Mucosa of gallbladder (tissue), 1 donor: Measurements from ENCODE around the gene SPTBN4. TPM values are rescaled to one million over a fixed set of nuclear protein-coding genes. Genes with fewer than 3 reads are reported as not detected.

Experiments used
- DNase-seq: peaks from one replicate; pipeline ENCODE4 v3.0.0-alpha.2; 2020; ENCODE audit warnings: low spot score
- total RNA-seq: library from RNA; stranded (reverse); gene quantifications from one replicate; pipeline ENCODE4 v1.2.1, GENCODE V29; 2021
- donor health status: DM: no; HTN: no; CAD: no.

Gene SPTBN4
- total RNA-seq, 1 donor from 2014 or later, result 3.5 TPM

DNA sequence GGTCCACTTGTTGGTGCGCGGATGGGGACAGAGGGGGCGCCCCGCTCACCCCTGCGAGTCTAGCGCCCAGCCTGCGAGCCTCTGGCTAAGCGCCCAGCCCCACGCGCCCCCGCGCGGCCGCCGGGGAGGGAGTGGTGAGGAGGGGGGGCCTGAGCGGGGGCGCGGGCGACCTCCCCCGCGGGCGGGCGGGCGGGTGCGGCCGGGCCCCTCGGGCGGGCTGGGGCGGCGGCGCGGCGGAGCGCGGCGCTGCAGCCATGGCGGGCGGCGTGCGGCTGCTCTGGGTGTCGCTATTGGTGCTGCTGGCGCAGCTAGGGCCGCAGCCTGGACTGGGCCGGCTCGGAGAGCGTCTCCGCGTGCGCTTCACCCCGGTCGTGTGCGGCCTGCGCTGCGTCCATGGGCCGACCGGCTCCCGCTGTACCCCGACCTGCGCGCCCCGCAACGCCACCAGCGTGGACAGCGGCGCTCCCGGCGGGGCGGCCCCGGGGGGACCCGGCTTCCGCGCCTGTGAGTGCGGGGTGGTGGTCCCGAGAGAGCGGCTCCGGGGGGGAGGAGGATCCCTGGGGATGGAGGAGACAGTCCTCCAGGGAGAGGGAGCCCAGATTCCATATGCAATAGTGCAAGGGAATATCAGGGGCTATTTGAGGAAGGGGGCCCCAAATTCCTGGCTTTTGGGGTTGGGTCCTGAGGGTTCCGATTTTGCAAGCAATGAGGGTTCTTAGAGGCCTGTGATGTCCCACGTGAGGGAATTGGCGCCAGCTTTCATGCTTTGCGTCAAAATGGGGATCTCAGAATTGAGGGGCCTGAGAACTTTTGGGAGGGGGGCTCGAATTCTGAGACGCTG lies 134.6 kb downstream of the SPTBN4 start, which contains the start of gene LTBP4:
TSS of gene LTBP4 (plus strand) at position 236 of the 841 bp plus-strand sequence. CDS start at position 255, 19 bp downstream.
- DNase-seq, result no peak

DNA sequence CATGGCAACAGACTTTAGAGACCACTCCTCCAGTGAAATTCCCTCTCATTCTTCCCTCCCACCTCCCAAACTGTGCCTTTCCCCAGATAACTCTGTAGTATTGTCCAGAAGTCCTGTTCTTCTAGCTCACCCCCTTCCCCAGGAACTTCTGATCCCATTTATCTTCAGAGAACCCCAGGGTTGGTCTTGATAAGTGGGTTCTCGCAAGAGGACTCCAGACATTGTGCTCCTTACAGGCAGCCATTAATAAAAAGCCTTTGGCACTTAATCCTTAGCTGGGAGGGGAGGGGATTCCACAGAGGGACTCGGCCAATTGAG lies 136.2 kb downstream of the SPTBN4 start:
- no peak for DNase-seq

DNA sequence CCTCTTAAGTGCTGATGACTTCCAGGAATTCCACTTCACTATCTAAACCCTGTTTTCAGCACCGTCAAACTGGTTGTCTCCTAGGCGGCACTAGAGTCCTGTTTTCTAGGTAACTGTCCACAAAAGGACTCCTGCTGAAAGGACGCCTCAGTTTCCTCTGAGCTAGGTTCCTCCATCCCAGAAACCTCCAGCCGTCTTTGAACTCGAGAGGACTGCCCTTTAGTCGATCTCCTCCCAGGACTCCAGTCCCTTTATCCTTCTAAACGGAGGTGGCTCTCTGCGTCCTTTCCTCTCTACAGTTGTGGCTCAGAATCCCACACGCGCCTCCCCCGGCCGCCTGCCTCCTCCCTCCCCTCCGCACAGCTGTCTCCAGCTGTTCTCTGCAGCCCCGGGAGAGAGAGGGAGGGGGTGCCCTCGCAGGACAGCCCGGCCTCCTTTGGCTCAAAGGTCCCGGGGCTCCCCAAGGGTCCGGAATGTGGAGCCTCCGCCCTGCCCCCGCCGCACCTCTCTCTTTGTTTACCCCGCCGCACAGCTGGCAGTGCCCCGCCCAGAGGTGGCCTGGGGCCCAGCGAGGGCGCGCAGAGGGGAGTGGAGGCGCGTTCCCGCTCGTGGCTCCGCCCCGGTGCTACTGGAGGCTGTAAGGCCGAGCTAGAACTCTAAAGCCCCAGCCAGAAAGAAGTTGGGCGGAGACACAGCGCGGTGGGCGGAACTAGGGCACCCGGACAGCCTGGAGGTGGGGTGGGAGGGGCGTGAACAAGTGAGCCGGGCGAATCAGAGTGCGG lies 136.8 kb downstream of the SPTBN4 start:
- peak; percentile 98 for DNase-seq

DNA sequence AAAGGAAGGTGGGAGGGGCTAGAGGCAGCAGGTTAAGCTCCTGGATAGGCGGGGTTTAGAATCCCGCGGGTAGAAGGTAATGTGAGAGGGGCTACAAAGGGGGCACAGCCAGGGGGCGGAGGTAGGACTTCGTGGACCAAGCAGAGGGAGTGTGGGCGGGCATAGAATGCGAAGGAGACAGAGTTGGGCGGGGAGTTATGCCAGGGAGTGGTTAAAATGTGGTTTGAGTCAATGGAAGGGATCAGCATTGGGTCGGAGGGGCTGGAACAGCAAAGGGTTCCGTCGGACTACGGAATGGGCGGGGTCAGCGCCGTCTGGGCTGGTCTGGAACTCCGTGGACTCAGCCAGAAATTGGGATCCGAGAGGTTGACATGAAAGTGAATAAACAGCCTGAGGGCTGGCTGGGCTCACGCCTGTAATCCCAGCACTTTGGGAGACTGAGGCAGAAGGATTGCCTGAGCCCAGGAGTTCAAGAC lies 137.4 kb downstream of the SPTBN4 start:
- no peak for DNase-seq

DNA sequence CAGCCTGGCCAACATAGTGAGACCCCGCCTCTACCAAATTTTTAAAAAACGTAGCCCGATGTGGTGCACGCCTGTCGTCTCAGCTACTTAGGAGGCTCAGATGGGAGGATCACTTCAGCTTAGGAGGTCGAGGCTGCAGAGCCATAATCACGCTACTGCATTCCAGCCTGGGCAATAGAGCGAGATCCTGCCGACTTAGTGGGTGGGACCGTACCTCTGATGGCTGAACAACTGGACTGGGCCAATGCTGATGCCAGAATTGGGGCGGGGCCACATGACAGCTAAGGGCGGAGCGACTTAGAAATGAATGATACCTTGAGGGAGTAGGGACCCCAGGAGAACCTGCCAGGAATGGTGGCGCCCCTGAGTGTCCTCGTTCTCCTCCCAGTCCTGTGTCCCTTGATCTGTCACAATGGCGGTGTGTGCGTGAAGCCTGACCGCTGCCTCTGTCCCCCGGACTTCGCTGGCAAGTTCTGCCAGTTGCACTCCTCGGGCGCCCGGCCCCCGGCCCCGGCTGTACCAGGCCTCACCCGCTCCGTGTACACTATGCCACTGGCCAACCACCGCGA lies 137.9 kb downstream of the SPTBN4 start:
- DNase-seq, result no peak

DNA sequence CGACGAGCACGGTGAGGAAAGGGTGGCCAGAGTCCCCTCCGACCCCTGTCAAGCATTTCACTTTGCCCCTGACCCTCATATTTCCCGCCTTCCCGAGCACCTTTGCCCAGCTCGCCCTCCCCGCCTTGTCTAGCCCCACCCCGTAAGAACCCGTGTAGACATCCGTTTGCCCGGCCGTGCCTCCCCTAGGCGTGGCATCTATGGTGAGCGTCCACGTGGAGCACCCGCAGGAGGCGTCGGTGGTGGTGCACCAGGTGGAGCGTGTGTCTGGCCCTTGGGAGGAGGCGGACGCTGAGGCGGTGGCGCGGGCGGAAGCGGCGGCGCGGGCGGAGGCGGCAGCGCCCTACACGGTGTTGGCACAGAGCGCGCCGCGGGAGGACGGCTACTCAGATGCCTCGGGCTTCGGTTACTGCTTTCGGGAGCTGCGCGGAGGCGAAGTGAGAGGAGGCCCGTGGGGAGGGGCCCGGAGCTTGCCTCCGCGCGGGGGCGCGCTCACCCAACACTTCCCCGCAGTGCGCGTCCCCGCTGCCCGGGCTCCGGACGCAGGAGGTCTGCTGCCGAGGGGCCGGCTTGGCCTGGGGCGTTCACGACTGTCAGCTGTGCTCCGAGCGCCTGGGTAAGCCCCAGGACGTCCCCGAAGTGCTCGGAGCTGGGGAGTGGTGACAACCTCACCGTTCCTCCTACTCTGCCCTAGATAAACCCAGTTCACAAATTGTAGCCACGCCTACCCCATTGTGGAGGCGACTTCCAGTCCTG lies 138.6 kb downstream of the SPTBN4 start:
- peak; percentile 81 for DNase-seq

DNA sequence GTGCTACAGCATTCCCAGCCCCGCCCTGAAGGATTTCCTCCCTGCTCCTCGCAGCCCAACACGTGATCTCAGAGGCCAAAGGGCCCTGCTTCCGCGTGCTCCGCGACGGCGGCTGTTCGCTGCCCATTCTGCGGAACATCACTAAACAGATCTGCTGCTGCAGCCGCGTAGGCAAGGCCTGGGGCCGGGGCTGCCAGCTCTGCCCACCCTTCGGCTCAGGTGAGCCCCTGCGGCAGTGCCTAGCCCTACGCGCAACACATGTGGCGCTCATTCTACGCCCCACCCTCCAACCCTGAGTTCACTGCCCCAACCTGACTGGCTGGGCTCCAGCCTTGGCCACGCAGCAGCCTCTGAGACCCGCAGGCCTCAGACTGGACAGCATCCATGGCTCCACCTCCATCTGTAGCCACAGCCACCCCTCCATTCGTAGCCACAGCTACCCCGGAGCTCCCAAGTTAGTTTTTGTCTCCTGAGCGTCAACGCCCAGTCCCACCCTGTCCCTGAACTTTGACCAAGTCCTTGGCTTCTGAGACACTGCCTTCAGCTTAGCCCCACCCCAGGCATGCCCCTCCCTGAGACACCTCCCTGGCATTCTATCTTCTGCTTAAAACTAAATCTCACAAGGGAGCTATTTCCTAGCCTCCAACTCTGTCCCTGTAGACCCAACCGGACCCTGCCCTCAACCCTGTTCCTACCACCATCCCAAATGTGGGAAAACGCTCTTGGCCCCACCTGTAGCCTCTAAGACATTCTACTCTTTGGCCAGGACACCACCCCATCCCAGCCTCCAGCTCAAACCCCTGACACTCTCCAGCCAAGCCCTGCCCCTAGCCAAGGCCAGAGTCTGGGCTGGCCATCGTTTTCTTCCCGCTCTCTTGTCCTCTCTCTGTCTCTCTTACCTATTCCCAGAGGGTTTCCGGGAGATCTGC lies 140.8 kb downstream of the SPTBN4 start:
- no peak for DNase-seq

DNA sequence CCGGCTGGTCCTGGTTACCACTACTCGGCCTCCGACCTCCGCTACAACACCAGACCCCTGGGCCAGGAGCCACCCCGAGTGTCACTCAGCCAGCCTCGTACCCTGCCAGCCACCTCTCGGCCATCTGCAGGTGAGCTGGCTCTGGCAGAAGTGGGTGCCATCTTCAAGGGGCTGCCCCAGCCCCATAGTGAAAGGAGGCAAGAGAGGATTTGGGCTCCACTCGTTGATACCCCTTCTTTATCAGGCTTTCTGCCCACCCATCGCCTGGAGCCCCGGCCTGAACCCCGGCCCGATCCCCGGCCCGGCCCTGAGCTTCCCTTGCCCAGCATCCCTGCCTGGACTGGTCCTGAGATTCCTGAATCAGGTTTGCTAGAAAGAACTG lies 141.4 kb downstream of the SPTBN4 start:
- no peak for DNase-seq

DNA sequence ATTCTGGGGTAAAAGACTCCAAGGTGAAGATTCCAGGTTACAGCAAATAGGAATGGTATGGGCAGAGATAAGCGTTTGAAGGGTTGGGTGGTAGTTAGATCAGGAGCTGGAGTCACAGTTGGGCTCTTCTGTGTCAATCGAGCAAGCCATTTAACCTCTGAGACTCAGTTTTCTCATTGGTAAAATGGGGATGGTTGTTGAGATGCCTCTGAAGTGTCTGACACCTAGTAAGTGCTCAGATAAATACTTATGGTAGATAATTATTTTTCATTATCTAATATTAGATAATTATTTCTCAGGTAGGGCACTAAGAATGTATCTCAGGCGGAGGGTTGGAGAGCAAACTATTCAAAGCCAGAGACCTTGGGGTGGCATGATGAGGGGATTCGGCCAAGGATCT lies 142.2 kb downstream of the SPTBN4 start:
- DNase-seq, result no peak

DNA sequence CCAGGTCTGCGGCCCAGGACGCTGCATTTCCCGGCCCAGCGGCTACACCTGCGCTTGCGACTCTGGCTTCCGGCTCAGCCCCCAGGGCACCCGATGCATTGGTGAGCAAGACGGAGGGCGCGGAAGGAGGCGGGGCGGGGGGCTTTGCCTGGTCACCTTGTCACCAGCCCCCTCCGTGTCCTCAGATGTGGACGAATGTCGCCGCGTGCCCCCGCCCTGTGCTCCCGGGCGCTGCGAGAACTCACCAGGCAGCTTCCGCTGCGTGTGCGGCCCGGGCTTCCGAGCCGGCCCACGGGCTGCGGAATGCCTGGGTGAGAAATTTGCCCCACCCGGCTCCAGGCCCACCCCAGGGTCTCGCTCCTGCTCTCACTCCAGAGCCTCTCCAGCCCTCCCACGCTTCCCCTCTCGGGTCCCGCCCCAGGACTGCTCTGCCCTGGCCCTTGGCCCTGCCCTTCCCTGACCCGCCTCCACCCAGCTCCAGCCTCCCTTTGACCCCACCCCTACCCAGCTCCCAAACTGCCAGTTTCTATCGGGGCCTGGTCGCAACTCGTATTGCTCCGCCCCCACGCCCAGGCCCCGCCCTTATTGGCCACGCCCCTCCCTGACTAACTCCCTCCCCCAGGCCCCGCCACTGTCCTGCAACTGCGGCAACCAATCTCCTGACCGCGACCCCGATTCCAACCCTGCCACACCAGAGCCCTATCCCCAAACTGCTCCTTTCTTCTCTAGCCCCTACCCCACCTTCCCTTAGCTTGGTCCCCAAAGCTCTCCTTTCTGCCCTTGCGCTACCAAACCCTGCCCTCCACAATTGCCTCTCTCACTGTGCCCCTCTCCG lies 143.0 kb downstream of the SPTBN4 start:
- peak; percentile 84 for DNase-seq

DNA sequence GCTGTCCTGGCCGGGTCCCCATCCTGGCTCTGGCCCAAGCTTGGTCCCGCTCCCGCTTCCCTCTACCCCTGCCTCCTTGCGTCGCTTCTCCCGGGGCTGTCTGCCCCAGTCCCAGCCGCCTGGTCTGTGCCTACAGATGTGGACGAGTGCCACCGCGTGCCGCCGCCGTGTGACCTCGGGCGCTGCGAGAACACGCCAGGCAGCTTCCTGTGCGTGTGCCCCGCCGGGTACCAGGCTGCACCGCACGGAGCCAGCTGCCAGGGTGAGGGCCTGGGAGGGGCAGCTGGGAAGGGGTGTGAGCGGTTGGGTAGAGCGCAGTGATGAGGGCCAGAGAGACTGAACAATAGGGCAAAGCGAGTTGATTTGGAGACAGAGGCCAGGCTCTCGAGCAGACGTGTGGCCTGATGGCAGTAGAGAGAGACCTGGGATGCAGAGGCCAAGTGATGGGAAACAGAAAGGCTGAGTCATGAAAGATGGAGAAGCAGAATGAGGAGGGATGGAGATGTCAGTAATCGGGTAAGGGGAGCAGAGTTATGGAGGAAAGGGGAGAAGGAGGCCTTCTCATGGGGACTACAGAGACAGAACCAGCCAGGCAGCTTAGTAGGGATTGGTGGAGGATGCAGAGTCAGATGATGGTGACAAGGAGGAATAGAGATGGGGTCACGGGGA lies 143.7 kb downstream of the SPTBN4 start:
- DNase-seq, result peak; percentile 66

DNA sequence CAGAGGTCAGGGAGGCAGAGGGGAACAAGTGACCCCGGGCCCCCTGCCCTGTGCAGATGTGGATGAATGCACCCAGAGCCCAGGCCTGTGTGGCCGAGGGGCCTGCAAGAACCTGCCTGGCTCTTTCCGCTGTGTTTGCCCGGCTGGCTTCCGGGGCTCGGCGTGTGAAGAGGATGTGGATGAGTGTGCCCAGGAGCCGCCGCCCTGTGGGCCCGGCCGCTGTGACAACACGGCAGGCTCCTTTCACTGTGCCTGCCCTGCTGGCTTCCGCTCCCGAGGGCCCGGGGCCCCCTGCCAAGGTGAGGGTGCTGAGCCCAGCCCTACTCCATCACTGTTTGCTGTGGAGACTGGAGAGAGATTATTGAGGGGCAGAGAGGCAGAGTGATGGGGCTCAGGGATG lies 144.3 kb downstream of the SPTBN4 start:
- no peak for DNase-seq

DNA sequence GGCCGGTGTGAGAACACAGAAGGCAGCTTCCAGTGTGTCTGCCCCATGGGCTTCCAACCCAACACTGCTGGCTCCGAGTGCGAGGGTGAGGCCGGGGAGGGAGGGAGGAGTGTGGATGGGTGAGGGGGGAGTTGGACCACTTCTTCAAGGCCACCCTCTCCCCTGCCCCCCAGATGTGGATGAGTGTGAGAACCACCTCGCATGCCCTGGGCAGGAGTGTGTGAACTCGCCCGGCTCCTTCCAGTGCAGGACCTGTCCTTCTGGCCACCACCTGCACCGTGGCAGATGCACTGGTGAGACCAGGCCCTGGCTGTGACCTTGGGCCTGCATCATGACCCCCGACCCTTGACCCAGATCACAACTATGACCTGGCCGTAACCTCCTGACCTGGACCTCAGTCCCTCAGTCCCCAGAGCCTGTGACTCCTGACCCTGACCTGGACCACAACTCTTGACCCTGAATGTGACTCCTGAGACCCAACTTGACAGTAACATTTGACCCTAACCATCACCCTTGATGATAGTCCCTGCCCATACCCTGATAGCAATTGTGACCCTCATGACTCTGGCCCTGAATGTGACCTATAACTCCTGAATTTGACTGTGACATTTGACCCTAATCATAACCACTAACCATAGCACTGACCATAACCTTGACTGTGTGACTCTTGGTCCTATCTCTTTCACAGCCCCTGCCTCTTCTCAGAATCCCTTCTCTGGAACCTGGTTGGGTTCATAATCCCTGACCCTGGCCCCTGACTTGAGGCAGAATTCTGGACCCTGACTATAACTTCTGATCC lies 145.3 kb downstream of the SPTBN4 start:
- no peak for DNase-seq

DNA sequence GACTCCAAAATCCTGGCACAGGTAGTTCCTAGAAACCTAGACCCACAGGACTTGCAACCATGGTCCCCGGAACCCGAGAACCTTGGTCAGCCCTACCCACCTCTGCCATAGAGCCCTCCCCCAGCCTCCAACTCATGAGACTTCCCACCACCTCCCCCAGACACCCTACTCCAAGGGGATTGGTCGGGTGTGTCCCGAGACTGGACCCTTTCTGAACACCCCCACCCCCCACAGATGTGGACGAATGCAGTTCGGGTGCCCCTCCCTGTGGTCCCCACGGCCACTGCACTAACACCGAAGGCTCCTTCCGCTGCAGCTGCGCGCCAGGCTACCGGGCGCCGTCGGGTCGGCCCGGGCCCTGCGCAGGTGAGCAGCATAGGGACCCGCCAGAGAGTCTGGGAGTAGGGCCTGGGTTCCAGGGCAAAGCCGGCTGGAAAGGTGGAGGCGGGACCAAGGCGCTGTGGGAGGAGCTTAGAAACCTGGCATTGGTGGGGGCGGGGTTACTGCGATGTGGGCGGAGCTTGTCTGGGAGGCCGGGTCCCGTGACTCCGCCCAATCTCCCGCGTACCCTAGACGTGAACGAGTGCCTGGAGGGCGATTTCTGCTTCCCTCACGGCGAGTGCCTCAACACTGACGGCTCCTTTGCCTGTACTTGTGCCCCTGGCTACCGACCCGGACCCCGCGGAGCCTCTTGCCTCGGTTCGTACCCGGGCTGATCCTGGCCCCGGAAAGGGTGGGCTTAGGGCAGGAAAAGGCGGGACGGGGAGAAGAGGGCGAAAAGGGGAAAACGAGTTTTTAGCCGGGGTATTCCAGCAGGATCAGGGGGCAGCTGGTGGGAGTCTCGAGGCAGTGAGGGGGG lies 146.3 kb downstream of the SPTBN4 start:
- peak; percentile 59 for DNase-seq

DNA sequence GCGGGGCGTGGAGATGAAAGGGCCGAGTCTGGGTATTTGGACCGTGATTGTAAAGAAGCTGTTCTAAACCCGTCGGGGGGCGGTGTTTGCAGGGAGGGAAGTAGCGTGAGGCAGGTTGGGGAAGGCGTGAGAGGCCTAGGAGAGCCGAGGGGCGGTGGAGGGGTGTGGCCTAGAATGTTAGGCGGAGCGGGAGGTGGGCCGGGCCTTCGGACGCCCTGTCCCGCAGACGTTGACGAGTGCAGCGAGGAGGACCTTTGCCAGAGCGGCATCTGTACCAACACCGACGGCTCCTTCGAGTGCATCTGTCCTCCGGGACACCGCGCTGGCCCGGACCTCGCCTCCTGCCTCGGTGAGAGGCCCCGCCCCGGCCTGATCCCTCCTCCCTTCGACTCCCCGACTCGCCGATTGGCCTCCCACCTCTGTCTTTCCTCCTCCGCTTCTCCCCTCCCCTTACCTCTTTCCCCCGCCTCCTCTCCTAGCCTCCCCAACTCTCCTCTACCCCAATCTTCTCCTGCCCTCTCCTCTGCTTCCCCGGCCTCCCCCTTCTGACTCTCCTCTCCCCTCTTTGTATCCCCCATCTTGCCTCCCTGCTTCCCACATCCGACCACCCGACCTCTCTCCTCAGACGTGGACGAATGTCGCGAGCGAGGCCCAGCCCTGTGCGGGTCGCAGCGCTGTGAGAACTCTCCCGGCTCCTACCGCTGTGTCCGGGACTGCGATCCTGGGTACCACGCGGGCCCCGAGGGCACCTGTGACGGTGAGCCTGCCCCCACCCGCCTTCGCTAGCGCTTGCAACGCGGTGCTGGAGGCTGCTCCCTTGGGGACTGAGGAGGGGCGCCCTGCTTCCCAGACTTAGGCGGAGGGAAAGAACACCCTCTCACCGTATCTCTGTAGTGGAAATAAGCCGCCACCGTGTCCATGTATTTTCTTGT lies 147.2 kb downstream of the SPTBN4 start:
- DNase-seq, result peak; percentile 80
